Heart right ventricle (tissue), 16 donors: ENCODE data around the gene NUDT4B. TPM values are rescaled to one million over a fixed set of nuclear protein-coding genes. Genes with fewer than 3 reads are reported as not detected.
"Not testable (repeated sequence)": the region's sequence is repeated elsewhere in the genome, so short reads cannot be mapped to it uniquely, and the experiment has no call there.

Experiments used
- ATAC-seq, 8 donors: fragments of 200-7000 bp; cut with Tn5 transposase; one replicate each; pipeline ENCODE4 v1.9.1; 2020; ENCODE audit warnings: mild to moderate bottlenecking in 8 of 8, moderate library complexity in 8 of 8, moderate number of reproducible peaks in 1 of 8
- DNase-seq, 2 donors: peaks; one replicate each; pipeline ENCODE4 v3.0.0-alpha.2; 2020
- H3K27ac ChIP-seq, 10 donors: fragments of 200-600 bp; sonication (generic) in 2 of 10; one replicate each; pipeline versions ENCODE4 v1.5.0 to v1.8.0; 2020 to 2022; ENCODE audit warnings: mild to moderate bottlenecking in 3 of 10
- H3K27me3 ChIP-seq, 7 donors: fragments of 200-600 bp; one replicate each; pipeline ENCODE4 v1.8.0; 2021 to 2022; ENCODE audit warnings: mild to moderate bottlenecking in 2 of 7
- H3K36me3 ChIP-seq, 9 donors: fragments of 200-600 bp; sonication (generic) in 1 of 9; one replicate each; pipeline versions ENCODE4 v1.5.0 to v1.8.0; 2020 to 2022; ENCODE audit warnings: mild to moderate bottlenecking in 2 of 9
- H3K4me1 ChIP-seq, 9 donors: fragments of 200-600 bp; sonication (generic) in 1 of 9; one replicate each; pipeline versions ENCODE4 v1.5.0 to v1.8.0; 2020 to 2022; ENCODE audit warnings: mild to moderate bottlenecking in 4 of 9
- H3K4me3 ChIP-seq, 10 donors: fragments of 200-600 bp; sonication (generic) in 2 of 10; one replicate each; pipeline versions ENCODE4 v1.5.0 to v1.8.0; 2020 to 2022; ENCODE audit warnings: mild to moderate bottlenecking in 7 of 10, moderate library complexity in 2 of 10
- H3K9me3 ChIP-seq, 11 donors: fragments of 200-600 bp in 10 of 11; sonication (generic) in 2 of 11; one replicate each; pipeline versions ENCODE4 v1.5.0 to v1.8.0; 2013 to 2022; ENCODE audit warnings: mild to moderate bottlenecking in 2 of 11, control low read depth in 1 of 11, moderate library complexity in 1 of 11
- WGBS, 2 donors: extraction: QIAGEN DNeasy Blood & Tissue Kit; methylation state at CpG; one replicate each; pipeline ENCODE4 v1.1.7; 2013; ENCODE audit warnings: inconsistent platforms in 1 of 2; 5-methylcytosine and 5-hydroxymethylcytosine counted together
- intact Hi-C, 10 donors: fragments of 100-400 bp; cut with DNase I; formaldehyde crosslinking; loops; one replicate each; pipeline versions ENCODE4 v1.11.1 to v1.14.2; 2022
- long read RNA-seq, 3 donors: library from polyadenylated mRNA; unstranded; transcript quantifications; one replicate each; pipeline ENCODE4 v2.0.0, GENCODE V29; 2020 to 2021
- polyA plus RNA-seq, 2 donors: library from polyadenylated mRNA; stranded (reverse); fragments of 200-250 nt; gene quantifications; one replicate each; pipeline ENCODE4 v1.2.3, GENCODE V29; 2013
- total RNA-seq, 10 donors: library from RNA; stranded (reverse); fragmentation: NEBNext Ultra II Directional in 3 of 10; extraction: Animal tissue kit (Norgen Biotek cat#: 25700) in 3 of 10; gene quantifications; one replicate each; pipeline versions ENCODE4 v1.2.1 to v1.2.4, GENCODE V29; 2021 to 2023
- donor health status: Arrhythmogenic right ventricular cardiomyopathy.
- donor health status: ischemic (EF 13 %, LVEDD 7.1; RV severe dilation, severe dysfunction).
- donor health status: healthy with polysubstance abuse.
- donor health status: DM: no; HTN: yes; CAD: no.
- donor health status: DM: no; HTN: no; CAD: no.
- donor health status: ischemic (EF 25% LVEDD 6.9; RV normal size, moderate dysfunction).
- donor health status: ischemic (EF 25% LVEDD 5.7; RV mildly dilated, moderate dysfunction).
- donor health status: healthy.
- donor health status: DM: yes; HTN: yes; CAD: no.
- donor health status: Ischemic cardiomyopathy.
- donor health status: ischemic (EF 35%, LVEDD 5.7; RV mildly dilated, moderate dysfunction).
- donor health status: nonischemic (EF 11% LVEDD 7.7; RV severe dilation, severe dysfunction).
- donor health status: DM: yes; HTN: yes; CAD: no.
- donor health status: PGD.
- donor health status: ischemic (EF 29% LVEDD 5.4; RV normal size, mild dysfunction).
- donor health status: nonischemic (EF 23%, LVEDD 6.1; RV moderate dilation, normal function).

The NUDT4B gene
- total RNA-seq, result under 1 TPM in 5 of 10 donors, not detected in 5; 0.44 to 0.54 (median 0.52) TPM
- polyA plus RNA-seq, result 1 to 10 TPM in 1 of 2 donors, not detected in 1; 8.1 TPM
- long read RNA-seq, donor 1, result 0 reads
- long read RNA-seq, donor 2, result 0 reads
- long read RNA-seq, donor 3, partial matches to known transcripts, result 0 of 2 reads
- long read RNA-seq, donor 3, other reads (novel, unspliced or antisense), result 0 of 2 reads

DNA sequence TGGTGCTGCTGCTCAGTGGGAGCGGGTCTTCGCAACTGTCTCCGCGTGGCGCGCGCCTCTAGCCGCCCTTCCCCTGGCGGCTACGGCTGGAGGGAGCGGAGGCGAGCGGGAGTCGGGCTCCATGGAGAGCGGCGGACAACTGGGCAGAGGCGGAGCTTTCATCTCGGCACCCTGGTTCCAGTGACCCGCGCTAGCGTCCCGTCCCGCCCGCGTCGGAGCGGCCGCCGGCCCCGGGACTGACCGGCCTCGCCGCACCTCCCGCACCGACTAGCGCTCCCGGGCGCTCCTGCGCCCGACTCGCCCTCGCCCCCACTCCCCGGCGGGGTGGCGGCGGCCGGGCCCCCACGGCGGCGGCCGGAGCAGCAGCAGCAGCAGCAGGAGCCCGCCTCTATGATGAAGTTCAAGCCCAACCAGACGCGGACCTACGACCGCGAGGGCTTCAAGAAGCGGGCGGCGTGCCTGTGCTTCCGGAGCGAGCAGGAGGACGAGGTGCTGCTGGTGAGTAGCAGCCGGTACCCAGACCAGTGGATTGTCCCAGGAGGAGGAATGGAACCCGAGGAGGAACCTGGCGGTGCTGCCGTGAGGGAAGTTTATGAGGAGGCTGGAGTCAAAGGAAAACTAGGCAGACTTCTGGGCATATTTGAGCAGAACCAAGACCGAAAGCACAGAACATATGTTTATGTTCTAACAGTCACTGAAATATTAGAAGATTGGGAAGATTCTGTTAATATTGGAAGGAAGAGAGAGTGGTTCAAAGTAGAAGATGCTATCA, at the start of gene NUDT4B:
TSS of gene NUDT4B (plus strand) at position 212 of the 772 bp plus-strand sequence. CDS start at position 391, 179 bp downstream.
- intact Hi-C loops, H3K4me1 ChIP-seq, DNase-seq, H3K4me3 ChIP-seq, H3K36me3 ChIP-seq, H3K27ac ChIP-seq, H3K27me3 ChIP-seq, H3K9me3 ChIP-seq: not testable (repeated sequence)
- no CpG with 5 or more reads among the region's 68 CpGs for WGBS, 2 donors
- ATAC-seq, result peak; percentile 65 to 89 (median 76)

DNA sequence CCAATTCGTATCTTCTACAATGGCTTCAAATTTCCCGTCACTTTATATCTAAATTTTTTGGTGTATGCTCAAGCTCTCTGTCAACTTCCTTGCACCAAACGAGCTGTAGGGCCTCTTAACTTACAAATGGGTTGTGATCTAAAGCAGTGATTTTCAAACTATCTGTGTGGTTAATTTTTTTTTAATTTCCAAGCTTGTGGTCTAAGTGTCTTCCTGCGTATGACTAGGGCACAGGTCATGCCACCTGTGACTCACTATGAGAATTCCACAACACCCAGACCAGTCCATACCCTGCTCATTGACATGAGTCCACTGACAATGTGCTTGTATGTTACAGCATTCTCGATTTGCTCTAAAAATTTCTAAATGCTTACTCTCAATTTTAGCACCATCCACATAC, 49.2 kb upstream of the NUDT4B start:
- H3K27me3 ChIP-seq, H3K9me3 ChIP-seq, H3K4me3 ChIP-seq, ATAC-seq, intact Hi-C loops, H3K36me3 ChIP-seq, H3K4me1 ChIP-seq, H3K27ac ChIP-seq, DNase-seq: not testable (repeated sequence)
- no CpG with 5 or more reads among the region's 5 CpGs for WGBS, 2 donors

DNA sequence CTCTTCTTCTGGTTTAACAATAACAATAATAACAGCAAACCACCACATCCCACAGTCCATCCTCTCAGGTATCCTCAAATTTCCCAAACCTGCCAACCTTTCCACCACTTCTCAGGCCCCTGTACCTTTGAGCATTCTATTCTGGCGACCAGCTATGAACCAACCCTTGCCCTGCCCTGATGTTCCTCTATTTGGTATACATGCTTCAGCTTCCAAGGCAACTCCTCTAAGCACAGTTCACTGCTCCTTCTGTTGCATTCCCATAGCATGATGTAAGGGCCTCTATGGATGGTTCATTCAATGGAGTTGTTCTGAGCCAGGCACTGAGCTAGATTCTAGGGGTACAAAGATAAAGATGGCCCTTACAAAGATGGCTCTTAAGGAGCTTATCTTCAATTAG, 46.3 kb upstream of the NUDT4B start:
- H3K9me3 ChIP-seq, H3K4me1 ChIP-seq, intact Hi-C loops, H3K27me3 ChIP-seq, H3K4me3 ChIP-seq, H3K36me3 ChIP-seq, H3K27ac ChIP-seq, ATAC-seq, DNase-seq: not testable (repeated sequence)
- WGBS, 2 donors, result no CpG with 5 or more reads among the region's 1 CpG

DNA sequence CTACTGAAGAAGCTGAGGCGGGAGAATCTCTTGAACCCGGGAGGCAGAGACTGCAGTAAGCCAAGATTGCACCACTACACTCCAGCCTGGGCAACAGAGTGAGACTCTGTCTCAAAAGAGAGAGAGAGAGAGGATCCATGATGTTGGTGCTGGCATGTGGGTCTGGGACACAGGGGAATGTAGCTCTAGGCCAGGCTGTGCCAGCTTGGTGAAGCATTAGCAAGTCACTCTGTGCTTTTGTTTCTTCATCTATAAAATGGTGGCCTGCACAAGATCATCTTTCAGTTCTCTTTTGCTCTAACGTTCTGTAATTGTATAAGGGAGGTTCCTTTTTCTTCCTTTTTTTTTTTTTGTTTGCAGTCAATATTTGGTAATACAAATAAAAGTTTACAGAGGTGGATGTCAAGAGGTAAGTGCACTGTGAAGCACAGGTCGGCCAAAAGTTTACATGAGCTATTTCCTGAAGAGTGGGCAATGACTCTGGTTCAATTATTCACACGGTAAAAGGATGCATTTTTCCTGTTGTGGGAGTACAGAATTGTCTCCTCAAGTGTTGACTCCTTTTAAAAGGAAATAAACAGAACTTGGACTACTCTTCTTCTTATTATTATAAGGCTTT, 44.5 kb upstream of the NUDT4B start:
- H3K27me3 ChIP-seq, H3K4me1 ChIP-seq, H3K27ac ChIP-seq, H3K36me3 ChIP-seq, intact Hi-C loops, H3K9me3 ChIP-seq, H3K4me3 ChIP-seq, DNase-seq: not testable (repeated sequence)
- 17% methylated on average over 1 of the region's 5 CpGs; no CpG with 5 or more reads in 1 of the 2 donors for WGBS, 2 donors
- peak in 1 of 8 donors; percentile 37 for ATAC-seq

- 62 to 63% methylated on average over 1 of the region's 4 CpGs for WGBS, 2 donors
Observed at GRCh38 chr1:148705316-148705948, 43.1 kb upstream of the NUDT4B start.

GRCh38 chr1:148708779-148709333, 39.7 kb upstream of the NUDT4B start:
- H3K4me3 ChIP-seq, H3K27ac ChIP-seq, DNase-seq, H3K9me3 ChIP-seq, H3K4me1 ChIP-seq, ATAC-seq, intact Hi-C loops, H3K36me3 ChIP-seq, H3K27me3 ChIP-seq: not testable (repeated sequence)
- no CpG with 5 or more reads among the region's 1 CpG for WGBS, 2 donors

More at GRCh38 chr1:148705316-148705948, 43.1 kb upstream of the NUDT4B start:
- H3K36me3 ChIP-seq, H3K27me3 ChIP-seq, ATAC-seq, H3K4me1 ChIP-seq, H3K4me3 ChIP-seq, H3K27ac ChIP-seq, DNase-seq, intact Hi-C loops, H3K9me3 ChIP-seq: not testable (repeated sequence)

DNA sequence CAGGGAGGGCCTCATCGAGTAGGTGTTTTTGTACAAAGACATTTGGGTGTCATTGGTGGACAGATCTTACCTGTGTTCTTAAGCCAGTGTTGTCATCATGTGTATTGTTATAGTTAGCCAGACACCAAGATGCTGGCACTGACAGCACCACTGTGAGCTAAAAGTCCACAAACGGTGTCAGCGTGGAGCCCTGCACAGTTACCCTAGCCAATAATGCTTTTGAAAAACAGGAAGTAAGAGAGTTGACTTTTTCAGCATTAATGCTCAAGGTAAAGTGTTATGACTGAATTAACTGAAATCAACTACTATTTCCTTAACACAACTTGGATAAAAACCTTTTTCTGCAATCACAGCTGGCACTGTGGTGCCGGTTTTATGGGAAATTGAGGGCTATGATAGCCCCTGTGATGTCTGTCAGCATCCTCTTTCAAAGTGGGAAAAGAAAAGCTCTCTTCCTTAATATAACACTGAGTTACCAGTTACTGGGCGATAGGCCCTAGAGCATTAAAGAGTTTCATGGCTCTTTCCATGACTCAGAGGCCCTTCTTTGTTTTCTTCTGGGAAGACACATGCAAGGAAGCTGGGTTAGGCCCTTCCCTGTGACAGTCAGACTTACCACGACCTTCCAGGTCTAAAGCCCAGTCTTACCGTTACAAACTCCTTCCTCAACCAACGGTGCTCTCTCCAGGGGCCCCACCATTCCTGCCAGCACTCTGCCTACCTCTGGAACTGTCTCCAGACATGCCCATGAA, 37.6 kb upstream of the NUDT4B start:
- H3K27ac ChIP-seq, H3K9me3 ChIP-seq, DNase-seq, H3K36me3 ChIP-seq, H3K4me1 ChIP-seq, intact Hi-C loops, ATAC-seq, H3K4me3 ChIP-seq, H3K27me3 ChIP-seq: not testable (repeated sequence)
- no CpG with 5 or more reads among the region's 8 CpGs for WGBS, 2 donors

- H3K36me3 ChIP-seq, ATAC-seq, intact Hi-C loops, H3K27ac ChIP-seq, H3K27me3 ChIP-seq, H3K9me3 ChIP-seq, H3K4me3 ChIP-seq, DNase-seq, H3K4me1 ChIP-seq: not testable (repeated sequence)
- WGBS, 2 donors, result 29 to 44% methylated on average over 1 of the region's 1 CpG
Observed at GRCh38 chr1:148712353-148712752, 36.2 kb upstream of the NUDT4B start.

DNA sequence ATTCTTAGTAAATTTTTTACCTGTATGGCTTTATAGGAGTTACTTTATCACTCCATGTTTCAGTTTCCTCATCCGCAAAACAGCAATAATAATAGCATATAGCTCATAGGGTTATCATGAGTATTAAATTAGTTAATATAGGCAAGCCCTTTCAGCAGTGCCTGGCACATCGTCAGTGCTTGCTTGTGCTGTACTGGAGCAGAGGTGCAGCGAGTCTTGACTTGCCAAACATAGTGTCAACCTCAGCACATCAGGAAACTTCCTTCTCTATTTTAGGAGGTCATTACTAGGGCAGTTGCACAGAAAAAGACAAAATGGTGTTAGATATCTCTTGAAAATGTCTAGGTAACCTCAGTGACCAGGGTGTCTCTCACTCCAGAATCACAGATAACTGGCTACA, 33.1 kb upstream of the NUDT4B start:
- H3K4me1 ChIP-seq, H3K9me3 ChIP-seq, H3K4me3 ChIP-seq, H3K27ac ChIP-seq, DNase-seq, intact Hi-C loops, H3K36me3 ChIP-seq, H3K27me3 ChIP-seq: not testable (repeated sequence)
- peak in 1 of 8 donors; percentile 29 for ATAC-seq
- WGBS, 2 donors, result no CpG with 5 or more reads among the region's 3 CpGs

DNA sequence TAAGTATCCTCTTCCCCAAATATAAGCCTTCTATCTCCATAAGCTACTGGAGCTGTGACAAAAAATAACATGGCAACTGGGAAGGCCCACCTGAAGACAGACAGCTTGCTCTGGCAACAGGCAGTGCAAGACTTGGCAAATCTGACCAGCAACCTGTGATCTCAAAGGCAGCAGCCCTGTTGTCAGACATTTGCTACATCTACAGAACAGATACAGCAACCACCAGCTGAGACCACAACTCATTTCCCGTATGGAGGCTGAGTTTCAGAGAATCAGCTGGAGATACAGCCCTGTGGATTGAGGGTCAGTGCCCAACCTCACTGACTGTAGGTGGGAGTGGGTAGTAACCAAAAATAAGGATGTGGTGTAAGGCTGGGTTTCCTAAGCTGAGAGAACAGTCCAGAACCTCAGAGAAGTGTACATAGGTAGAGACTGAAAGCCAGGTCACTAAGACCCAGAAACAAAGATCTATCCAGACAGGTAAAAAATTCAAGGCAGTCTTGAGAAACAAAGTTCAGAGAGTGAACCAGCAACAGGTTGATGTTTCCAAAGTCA, 31.5 kb upstream of the NUDT4B start:
- H3K27ac ChIP-seq, DNase-seq, H3K4me3 ChIP-seq, ATAC-seq, H3K36me3 ChIP-seq, H3K9me3 ChIP-seq, H3K4me1 ChIP-seq, intact Hi-C loops, H3K27me3 ChIP-seq: not testable (repeated sequence)
- no CpG with 5 or more reads among the region's 1 CpG for WGBS, 2 donors
